ENCODE results near the gene CISD1.

CISD1 gene

DNA sequence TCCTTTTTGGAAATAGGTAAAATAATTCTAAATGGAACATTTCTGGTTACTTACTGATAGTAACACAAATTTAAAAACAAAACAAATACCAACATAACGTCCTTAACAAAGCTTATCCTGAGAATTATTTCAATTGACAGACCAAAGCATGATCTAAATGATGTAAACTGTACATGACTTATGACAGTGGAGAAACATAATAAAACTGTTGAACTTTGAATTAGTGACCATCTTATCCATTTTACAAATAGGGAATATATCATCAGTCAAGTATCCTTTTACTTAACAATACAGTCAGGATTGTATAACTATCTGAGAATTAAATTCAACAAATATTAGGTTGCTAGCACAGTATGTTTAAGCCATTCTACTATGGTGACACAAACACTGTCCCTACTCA lies 3.7 kb upstream of the CISD1 start:
- DNase-seq (ENCODE audit: low read depth in 1 of 2, low spot score in 1 of 2), result no peak

DNA sequence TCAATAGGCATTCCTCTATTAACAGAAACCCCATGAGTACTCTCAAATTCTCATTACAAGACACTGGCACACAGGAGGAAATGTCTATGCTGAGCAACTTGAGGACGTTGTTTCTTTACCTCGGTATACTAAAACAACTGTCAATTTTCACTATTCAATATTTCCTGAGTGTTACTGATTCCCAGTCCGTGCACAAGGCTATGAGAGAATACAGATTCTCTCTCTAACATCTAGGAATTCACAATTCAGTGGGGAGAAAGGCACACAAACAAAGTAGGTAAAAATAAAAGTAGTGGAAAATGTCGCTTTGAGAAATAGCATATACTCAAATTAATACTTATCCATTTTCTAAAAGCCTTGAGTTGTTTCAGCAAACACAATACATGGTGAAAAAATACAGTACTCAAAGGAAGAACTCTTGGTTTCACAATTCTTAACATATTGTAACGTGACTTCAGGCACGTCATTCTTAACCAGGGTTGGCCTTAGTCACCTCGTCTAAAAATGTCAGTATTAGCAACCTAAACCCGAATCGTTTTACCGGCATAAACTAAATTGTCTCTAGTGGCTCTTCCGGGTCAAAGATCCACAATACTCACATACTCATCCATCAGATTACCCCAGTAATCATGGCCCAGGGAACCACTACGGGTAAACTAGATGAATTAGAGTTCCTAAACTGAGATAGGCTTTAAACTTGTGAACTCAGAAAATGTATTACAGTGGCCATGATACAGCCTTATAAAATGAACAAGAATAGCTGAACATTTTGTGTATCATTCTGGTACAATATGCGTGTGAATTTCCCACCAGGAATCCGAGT lies 2.7 kb upstream of the CISD1 start:
- no peak for DNase-seq (ENCODE audit: low read depth in 1 of 2, low spot score in 1 of 2)

DNA sequence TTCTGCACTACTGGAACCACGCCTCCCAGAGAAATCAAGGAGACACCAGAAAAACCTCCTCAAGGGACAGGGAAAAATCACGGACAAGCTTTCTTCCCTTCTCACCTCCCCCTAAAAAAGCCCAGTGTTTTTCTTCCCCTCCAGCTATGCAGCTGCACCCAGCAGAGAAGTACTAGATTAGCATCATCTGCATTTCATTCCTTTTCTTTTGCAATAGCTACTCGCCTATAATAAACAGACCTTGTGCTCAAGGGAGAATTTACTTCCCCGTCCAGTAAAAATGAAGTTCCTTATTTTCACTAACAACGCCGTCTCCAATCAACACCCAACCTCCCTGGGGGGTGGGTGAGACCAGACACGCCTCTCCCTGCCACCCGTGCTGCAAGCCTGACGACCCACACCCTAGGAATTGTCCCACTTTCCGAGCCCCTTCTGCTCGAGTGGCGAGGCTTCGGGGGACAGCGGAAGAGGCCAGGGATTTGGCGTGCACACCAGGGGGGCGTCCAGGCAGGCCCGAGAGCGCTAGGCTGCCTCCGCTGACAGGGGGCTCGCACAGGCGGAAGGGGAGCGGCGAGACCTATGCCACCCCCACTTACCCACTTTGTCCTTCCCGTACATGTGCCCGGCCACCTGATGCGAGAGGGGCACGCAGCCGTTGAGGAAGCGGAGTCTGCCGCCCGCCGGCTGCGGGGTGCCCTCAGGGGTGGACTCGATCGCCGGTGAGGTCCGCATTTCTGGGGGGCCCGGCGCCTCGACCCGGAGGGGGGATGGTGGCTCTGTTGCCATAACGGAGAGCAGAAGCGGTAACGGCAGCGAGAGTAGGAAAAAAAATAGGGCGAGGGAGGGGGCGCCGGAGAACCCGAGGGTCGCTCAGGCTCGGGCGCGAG lies 1.9 kb upstream of the CISD1 start:
- peak; percentile 8 to 12 for DNase-seq (ENCODE audit: low read depth in 1 of 2, low spot score in 1 of 2)

DNA sequence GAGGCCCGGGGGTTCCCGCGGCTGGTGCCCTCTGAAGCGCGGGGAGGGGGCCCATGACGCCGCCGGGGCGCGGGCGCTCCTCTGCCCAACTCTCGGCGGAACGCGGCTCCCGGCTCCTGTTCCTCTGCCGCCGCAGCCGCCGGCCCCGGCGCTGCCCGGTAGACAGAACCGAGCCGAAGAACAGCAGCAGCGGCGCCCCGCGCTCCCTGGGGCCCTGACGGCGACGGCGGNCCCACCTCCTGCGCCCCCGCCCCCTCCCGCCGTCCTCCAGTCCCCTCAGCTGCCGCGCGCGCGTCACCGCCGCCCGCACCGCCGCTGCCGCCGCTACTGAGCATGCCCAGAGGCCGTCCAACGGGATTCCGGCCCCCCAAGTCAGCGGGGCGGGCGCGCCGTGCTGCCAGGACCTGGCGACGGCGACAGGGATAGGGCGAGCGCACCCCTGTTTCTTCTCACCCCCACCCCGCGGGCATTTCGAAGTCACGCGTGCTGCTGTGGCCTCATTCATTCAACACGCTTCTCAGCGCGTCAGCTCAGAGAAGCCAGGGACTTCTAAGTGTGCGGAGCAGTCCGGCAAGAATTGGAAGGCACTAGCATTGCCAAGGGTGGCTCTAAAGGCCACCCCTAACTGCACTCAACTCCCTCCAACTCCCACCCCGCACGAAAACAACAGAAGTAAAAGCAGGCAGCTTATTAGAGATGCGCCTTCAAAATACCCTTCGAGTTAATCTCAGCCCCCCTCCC lies 1.1 kb upstream of the CISD1 start, which contains the start of gene IPMK:
Gene IPMK (minus strand): TSS at position 182 of the 741 bp plus-strand sequence. CDS start 283 bp downstream, outside the sequence.
- peak; percentile 88 to 90 for DNase-seq (ENCODE audit: low read depth in 1 of 2, low spot score in 1 of 2)

DNA sequence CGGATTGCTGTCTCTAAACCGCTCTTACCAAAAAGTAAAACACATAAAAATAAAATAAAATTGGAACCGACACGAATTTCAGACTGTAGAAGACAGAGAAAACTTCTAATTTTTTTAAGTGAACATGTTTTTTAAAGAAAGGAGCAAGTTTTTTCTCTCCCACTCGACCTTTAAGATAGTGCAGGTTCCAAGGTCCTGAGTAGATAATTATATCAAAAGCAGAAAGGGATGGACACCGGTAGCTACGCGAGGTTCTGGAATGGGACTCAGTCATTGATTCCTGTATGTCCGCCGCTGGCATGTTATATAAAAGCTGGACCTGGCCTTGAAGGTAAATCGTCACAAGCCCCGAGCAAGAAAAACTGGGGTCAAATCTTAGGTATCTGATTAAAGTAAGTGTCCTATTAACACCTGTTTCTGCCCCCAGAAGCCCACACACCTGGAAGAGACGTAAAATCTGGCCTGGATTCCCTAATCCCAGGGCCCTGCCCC lies 462 bp upstream of the CISD1 start:
- DNase-seq (ENCODE audit: low read depth in 1 of 2, low spot score in 1 of 2), result no peak

DNA sequence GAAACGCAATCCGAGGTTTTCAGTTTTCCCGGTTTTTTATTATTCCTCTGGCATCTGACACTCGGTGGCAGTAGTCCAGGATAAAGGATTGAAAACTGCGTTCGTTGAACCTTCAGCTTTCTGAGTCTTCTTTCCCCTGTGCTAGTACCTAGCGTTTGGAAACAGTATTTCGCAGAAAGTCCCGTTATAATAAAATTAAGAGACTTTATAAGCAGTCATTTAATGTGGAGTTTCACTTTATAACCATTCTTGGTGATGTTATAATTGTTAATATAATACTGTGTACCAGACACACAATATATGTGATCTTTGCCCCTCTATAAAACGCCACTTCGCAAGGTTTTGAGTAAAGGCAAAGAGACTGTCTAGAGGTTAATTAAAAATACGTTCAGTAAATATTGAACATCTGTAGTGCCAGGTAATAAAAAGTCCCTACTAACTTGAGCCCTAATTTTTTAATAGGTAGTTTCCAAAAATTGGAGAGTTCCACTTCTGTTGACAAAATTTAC lies 874 bp downstream of the CISD1 start:
- no peak for DNase-seq (ENCODE audit: low read depth in 1 of 2, low spot score in 1 of 2)

DNA sequence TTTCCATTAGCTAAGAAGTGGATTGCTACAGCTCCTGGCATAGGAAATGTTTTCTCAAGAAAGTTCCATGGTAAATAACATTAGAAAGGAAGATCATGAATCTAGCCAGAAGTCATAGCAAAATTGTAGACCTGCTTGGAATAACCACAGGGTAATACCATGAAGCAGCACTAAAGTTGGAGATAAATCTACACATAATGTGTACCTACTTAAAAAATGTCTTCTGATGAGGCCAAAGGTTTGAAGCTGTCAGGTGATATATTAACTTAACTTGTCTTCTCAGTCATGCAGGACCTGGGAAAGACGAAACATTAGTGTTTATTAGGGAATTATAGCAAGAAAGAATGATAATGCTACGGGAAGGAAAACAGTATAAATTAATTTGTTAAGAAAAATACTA lies 6.3 kb downstream of the CISD1 start:
- DNase-seq (ENCODE audit: low read depth in 1 of 2, low spot score in 1 of 2), result no peak

DNA sequence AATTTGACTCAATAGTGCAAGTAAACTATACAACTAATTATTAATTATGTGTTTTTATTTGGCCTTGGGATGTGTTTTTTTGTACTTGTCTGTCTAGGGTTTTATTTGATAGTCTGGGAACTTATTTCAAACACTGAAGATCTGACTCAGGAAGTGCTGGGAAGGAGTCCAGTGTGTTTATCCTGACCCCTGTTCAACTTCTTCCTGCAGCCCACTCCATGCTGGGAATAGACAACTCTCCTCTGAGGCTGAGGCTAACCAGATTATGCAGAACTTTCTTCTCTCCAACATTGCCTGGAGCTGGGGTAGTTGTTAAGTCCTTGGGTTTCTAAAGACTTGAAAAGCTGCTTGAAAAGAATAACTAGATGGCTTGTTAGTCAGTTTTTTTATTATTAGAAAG lies 6.9 kb downstream of the CISD1 start:
- no peak for DNase-seq (ENCODE audit: low read depth in 1 of 2, low spot score in 1 of 2)

DNA sequence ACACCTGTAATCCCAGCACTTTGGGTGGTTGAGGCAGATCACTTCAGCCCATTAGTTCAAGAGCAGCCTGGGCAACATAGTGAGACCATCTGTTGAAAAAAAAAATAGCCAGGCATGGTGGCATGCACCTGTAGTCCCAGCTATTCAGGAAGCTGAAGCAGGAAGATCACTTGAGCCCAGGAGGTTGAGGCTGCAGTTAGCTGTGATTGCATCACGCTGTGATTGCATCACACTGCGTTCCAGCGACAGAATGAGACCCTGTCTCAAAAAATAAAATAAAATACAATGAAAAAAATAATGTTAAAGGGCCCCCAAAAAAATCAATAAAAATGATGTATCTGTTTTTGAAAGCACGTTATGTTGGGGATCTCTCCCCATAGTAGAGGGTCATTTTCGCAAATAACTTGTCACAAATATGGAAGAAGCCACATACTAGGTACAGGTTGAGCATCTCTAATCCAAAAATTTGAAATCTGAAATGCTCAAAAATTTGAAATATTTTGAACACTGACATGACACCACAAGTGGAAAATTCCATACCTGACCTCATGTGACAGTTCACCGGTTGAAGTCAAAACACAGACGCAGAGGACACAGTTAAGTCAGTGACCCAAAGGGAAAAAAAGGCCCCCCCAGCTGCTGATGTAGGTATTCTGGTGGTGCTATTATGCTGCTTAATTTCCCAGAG lies 9.5 kb downstream of the CISD1 start:
- no peak for DNase-seq (ENCODE audit: low read depth in 1 of 2, low spot score in 1 of 2)

DNA sequence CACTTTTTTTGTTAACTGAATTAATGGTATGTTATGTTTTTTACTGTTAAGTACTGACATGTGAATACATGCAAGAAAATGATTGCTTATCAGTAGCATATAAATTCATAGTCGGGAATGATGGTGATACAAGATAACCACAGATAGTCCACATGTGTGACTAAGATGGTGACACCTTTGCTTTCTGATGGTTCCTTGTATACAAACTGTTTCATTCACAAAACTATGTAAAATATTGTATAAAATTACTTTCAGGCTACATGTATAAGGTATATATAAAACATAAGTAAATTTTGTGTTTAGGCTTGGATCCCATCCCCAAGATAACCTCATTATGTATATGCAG lies 10.0 kb downstream of the CISD1 start:
- DNase-seq (ENCODE audit: low read depth in 1 of 2, low spot score in 1 of 2), result no peak

DNA sequence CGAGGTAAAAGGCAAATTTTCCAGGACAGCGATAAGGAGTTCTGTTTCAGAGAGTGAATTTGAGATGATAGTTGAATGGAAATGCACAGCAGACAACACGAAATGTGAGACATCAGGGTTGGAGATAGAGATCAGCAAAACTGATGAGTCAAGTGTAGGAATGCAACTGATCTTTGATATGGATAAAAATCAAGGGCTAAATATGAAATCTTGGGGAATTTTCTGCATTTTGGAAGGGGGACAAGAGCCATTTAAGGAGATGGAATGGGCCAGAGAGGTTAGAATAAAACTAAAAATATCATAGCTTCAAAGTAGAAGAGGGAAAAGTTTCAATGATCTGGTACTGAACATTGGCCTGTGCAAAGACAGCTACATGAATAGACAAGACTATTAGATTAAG lies 11.5 kb downstream of the CISD1 start:
- DNase-seq (ENCODE audit: low read depth in 1 of 2, low spot score in 1 of 2), result no peak

DNA sequence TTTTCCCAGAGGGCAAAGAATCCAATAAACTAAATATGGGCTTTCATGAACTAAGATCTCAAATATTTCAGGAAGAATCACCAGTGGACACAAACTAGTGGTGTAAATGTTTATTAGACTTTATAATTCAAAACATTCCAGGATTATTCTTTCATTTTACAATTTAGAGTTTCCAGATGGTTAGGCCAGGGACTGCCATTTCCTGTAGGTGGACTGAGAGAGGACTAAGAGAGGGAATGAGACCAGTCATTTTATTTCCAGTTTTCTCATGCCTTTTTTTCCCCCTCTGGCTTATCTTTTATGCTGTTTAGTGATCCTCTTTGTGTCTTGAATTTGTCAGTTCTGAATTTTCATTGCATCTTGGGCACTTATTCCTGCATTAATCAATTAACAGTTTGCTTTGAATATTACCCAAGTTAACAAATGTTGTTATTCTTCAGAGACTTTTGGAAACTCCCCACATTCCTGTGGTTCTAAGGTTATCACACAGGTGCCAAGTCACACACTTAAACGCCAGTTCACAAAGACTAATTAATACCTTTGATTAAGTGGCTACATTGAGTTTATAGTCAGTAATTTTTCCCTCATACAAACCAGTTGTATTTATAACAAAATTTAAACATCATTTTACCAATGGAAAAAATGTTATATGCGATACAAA lies 12.3 kb downstream of the CISD1 start:
- DNase-seq (ENCODE audit: low read depth in 1 of 2, low spot score in 1 of 2), result no peak

DNA sequence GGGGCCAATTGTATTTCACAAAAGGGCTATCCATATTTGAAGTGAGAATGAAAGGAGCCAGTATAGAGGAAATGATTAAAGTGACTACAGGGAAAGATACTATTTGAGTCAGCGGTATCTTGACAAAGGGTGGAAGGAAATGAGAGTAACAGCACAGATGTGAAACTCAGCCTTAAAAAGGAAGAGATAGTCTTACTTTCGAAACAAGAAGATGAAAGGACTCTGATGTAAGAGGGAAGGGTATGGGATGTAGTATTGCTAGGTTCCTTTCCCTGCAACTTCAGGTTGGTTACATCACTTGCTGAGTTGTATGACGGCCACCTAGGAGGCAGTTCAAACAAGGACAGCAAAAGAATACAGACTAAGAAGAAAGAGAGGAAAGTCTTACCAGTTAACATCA lies 13.7 kb downstream of the CISD1 start:
- DNase-seq (ENCODE audit: low read depth in 1 of 2, low spot score in 1 of 2), result no peak

DNA sequence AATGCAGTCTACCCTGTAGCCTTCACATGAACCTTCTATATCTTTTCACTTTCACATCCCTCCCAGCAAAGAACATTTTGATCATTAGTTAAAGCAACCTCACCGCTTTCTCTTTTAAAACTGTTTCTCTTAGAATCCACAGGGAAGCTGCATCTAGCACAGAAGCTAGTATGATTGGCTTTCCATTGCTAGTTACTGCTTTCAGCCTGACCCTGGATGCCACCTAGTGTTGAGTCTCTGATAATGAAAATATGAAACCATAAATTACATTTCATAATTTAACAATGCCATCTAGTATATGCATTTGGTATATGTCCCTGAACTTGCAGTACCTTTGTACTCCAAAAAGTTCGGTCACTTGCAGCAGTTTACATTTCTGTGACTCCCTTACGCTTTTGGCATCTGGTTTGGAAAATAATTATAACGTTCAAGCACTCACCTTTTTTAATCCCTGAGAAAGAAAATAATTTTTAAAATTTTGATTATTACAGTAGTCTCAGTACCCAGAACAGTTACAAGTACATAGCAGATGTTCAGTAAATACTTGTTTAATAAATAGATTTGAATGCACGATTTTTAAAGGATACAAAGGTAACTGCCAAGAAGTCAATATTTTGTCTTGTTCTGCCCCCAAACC lies 22.7 kb downstream of the CISD1 start:
- no peak for DNase-seq (ENCODE audit: low read depth in 1 of 2, low spot score in 1 of 2)

DNA sequence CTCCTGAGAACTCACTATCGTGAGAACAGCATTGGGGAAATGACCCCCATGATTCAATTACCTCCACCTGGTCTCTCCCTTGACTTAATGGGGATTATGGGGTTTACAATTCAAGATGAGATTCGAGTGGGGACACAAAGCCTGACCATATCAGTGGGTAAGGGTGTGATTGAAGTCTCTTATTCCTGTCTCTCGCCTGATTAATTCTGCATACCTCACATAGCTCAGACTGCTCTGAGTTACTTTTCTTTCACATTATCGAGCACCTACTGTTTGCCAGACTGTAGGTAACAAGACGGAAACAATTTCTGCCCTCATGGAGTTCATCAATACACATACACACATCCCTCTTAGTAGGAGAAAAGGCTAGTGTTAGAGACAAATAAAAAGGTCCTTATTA lies 25.0 kb downstream of the CISD1 start:
- no peak for DNase-seq (ENCODE audit: low read depth in 1 of 2, low spot score in 1 of 2)

DNA sequence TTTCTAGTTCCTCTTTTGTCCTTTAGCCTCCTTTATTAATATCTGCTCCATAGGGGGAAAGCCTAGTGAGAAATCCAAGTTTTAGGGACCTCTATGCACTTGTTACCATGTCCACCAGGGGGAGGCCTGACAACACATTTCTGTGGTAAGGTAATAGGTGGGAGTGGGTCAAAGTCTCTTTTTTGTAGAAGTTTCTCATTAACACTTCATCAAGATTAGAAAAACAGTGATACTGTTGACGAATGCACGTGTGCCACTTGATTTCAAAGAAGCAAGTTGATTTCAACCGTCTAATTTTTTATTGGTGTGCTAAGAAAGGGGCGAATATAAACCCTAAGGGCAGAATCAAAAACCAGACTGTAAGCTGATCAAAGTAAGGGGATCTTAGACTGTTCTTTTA lies 30.6 kb downstream of the CISD1 start:
- peak in 1 of 2 donors; percentile 12 for DNase-seq (ENCODE audit: low read depth in 1 of 2, low spot score in 1 of 2)

DNA sequence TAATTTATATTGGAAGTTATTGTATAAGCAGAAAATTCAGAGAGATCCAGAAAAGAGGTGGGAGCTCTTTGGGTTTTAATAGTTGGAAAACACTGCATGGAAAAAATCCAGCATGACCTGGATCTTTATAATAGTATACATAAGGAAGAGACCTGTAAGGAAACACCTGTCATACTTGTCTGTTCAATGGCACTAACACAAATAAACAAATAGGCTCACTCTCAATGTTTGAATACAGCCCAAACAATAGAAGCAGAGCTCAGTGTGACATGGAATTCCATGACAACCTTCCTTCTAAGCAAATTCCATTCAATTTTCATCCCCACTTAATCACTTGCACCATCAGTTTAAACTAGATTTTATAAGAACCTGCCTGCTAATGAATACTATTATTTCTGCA lies 31.7 kb downstream of the CISD1 start:
- DNase-seq (ENCODE audit: low read depth in 1 of 2, low spot score in 1 of 2), result no peak

DNA sequence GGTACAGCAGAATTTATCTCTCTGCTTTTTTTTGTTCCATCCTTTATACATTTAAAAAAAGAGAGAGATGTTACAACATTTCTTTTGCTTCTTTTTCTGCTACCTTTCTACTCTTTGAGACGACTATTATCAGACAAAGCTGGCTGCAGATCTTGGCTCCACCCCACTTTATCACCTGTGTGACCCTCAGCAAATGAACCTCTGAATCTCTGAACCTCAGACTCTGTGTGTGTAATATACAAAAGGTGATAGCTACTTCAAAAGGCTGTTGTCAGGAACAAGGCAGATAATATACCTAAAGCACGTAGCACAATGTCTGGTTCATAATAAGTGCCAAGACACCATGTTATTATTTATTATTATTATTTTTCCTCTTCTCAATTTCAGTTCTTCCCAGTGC lies 33.3 kb downstream of the CISD1 start:
- DNase-seq (ENCODE audit: low read depth in 1 of 2, low spot score in 1 of 2), result no peak

DNA sequence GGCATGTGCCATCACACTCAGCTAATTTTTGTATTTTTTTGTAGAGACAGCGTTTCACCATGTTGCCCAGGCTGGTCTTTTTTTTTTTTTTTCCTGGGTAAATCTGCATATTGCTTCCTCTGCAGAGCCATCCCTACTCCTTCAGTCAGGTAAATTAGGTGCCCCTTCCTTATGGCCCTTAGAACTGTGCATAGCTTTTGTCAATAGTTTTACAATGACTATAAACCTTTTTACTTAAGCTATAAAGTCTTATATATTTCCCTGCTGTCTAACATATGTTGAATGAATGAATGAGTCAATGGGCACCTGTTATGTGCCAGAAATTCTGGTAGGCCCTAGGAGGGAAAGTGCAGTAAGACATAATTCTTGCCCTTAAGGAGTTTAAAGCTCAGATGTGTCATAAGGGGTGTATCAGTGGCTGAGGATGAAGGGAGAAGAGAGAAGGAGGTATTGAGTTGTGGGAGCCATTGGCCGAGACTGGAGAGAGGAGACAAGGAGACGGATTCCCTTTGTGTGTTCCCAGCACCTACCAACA lies 35.2 kb downstream of the CISD1 start:
- no peak for DNase-seq (ENCODE audit: low read depth in 1 of 2, low spot score in 1 of 2)
